Measurements from ENCODE around the gene SOBP. TPM values are rescaled to one million over a fixed set of nuclear protein-coding genes. Genes with fewer than 3 reads are reported as not detected.
A peak's percentile ranks its signal among the peaks of the same experiment; 100 is the strongest.

The SOBP gene
- total and polyA plus RNA-seq, 2 donors (not counting 1 experiment from before 2014, with no cell fraction given): 0.82 to 1.5 TPM

GRCh38 chr6:107634324-107635056 lies 144.6 kb downstream of the SOBP start:
- Histone ChIP-seq H4K20me1 (ENCODE audit: control insufficient read depth, insufficient read depth, low read length, poor library complexity, severe bottlenecking) (no peaks in the 10 kb centered on the region), H3K9ac (ENCODE audit: low read length) (peak overlapping the region; percentile 58), H3K4me3 (ENCODE audit: control extremely low read depth in 1 of 5, extremely low read depth in 1 of 5, insufficient read depth in 1 of 5, low read depth in 2 of 5, low read length in 4 of 5) (peak overlapping the region in 4 of 5 experiments; percentile 38 to 56 (median 48)), H2AFZ (ENCODE audit: insufficient read depth, low read depth, low read length, poor library complexity, severe bottlenecking) (peak overlapping the region; percentile 73), H3K36me3 (replicated peaks in 1 of 2; ENCODE audit: control extremely low read depth in 1 of 2, control insufficient read depth in 1 of 2, extremely low read depth in 1 of 2, insufficient read depth in 2 of 2, low read length in 1 of 2) (no peaks in the 10 kb centered on the region), H3K4me1 (ENCODE audit: control insufficient read depth in 2 of 2, insufficient read depth in 2 of 2, low read length in 2 of 2) (peaks cover 31 to 36% of the 10 kb centered on the region in 2 donors), H3K4me2 (replicated peaks; ENCODE audit: low read depth, low read length, poor library complexity, severe bottlenecking) (peak overlapping the region; percentile 82), H3K27ac (ENCODE audit: low read length in 2 of 2) (no peak overlapping the region), H3K79me2 (ENCODE audit: control insufficient read depth, insufficient read depth, low read length) (no peaks in the 10 kb centered on the region), H3K9me3 (ENCODE audit: control extremely low read depth in 1 of 3, control insufficient read depth in 2 of 3, insufficient read depth in 1 of 3, low read length in 2 of 3) (peaks cover 0 to 12% (median 0%) of the 10 kb centered on the region in 3 donors), H3K27me3 (replicated peaks in 1 of 4; ENCODE audit: control extremely low read depth in 1 of 4, control insufficient read depth in 3 of 4, insufficient read depth in 4 of 4, low read length in 3 of 4) (peaks cover 0 to 23% (median 6%) of the 10 kb centered on the region in 4 experiments)
- Mint-ChIP-seq H3K4me1 (peaks cover 38% of the 10 kb centered on the region), H3K27me3 (peaks cover 23% of the 10 kb centered on the region), H3K9me3 (ENCODE audit: insufficient read depth) (no peaks in the 10 kb centered on the region), H3K27ac (peak overlapping the region; percentile 73), H3K4me3 (peak overlapping the region; percentile 88)
- TF ChIP-seq EZH2 (IDR thresholded peaks at IDR 0.05; ENCODE audit: borderline replicate concordance, insufficient read depth, low read depth, low read length, poor library complexity, severe bottlenecking) (no peak), CTCF (IDR thresholded peaks at IDR 0.05) (no peak)
- DNase-seq (peak; percentile 57), ATAC-seq (ENCODE audit: low read depth) (peak; percentile 73)
- ChIA-PET CTCF (no interaction called here), POLR2A (no interaction called here)
- WGBS (ENCODE audit: insufficient coverage): 8% methylated on average over 101 of the region's 101 CpGs
- intact Hi-C loops (cut with micrococcal nuclease): loop anchor here (5.0 kb wide), 1 partner anchor 142 kb away; the partner anchor contains the start of gene SOBP

- no peak for ATAC-seq (ENCODE audit: low read depth)
- ChIA-PET POLR2A (no interaction called here), CTCF (no interaction called here)
- Histone ChIP-seq H2AFZ (ENCODE audit: insufficient read depth, low read depth, low read length, poor library complexity, severe bottlenecking) (peak overlapping the region; percentile 73), H3K27me3 (replicated peaks in 1 of 4; ENCODE audit: control extremely low read depth in 1 of 4, control insufficient read depth in 3 of 4, insufficient read depth in 4 of 4, low read length in 3 of 4) (peaks cover 0 to 23% (median 6%) of the 10 kb centered on the region in 4 experiments), H3K36me3 (replicated peaks in 1 of 2; ENCODE audit: control extremely low read depth in 1 of 2, control insufficient read depth in 1 of 2, extremely low read depth in 1 of 2, insufficient read depth in 2 of 2, low read length in 1 of 2) (no peaks in the 10 kb centered on the region), H3K79me2 (ENCODE audit: control insufficient read depth, insufficient read depth, low read length) (no peaks in the 10 kb centered on the region), H4K20me1 (ENCODE audit: control insufficient read depth, insufficient read depth, low read length, poor library complexity, severe bottlenecking) (no peaks in the 10 kb centered on the region), H3K4me1 (ENCODE audit: control insufficient read depth in 2 of 2, insufficient read depth in 2 of 2, low read length in 2 of 2) (peaks cover 36 to 40% of the 10 kb centered on the region in 2 donors), H3K9ac (ENCODE audit: low read length) (peak overlapping the region; percentile 49), H3K9me3 (ENCODE audit: control extremely low read depth in 1 of 3, control insufficient read depth in 2 of 3, insufficient read depth in 1 of 3, low read length in 2 of 3) (peaks cover 0 to 12% (median 0%) of the 10 kb centered on the region in 3 donors), H3K4me2 (replicated peaks; ENCODE audit: low read depth, low read length, poor library complexity, severe bottlenecking) (peak overlapping the region; percentile 82), H3K27ac (ENCODE audit: low read length in 2 of 2) (no peak overlapping the region), H3K4me3 (ENCODE audit: control extremely low read depth in 1 of 5, extremely low read depth in 1 of 5, insufficient read depth in 1 of 5, low read depth in 2 of 5, low read length in 4 of 5) (peak overlapping the region in 4 of 5 experiments; percentile 16 to 41 (median 26))
- intact Hi-C loops (cut with micrococcal nuclease): no loop called here
- Mint-ChIP-seq H3K27ac (no peak overlapping the region), H3K4me3 (peak overlapping the region; percentile 73), H3K9me3 (ENCODE audit: insufficient read depth) (no peaks in the 10 kb centered on the region), H3K4me1 (peaks cover 42% of the 10 kb centered on the region), H3K27me3 (peaks cover 23% of the 10 kb centered on the region)
- 35% methylated on average over 30 of the region's 40 CpGs for WGBS (ENCODE audit: insufficient coverage)
- no peak for DNase-seq
- TF ChIP-seq EZH2 (IDR thresholded peaks at IDR 0.05; ENCODE audit: borderline replicate concordance, insufficient read depth, low read depth, low read length, poor library complexity, severe bottlenecking): no peak
- TF ChIP-seq CTCF (IDR thresholded peaks at IDR 0.05): no peak
Observed at GRCh38 chr6:107635057-107635515, 145.2 kb downstream of the SOBP start.
